Skeletal muscle tissue (tissue), 4 donors: ENCODE results near the gene PTPRG. TPM values are rescaled to one million over a fixed set of nuclear protein-coding genes. Genes with fewer than 3 reads are reported as not detected.

Source experiments
- H3K27ac ChIP-seq: one replicate; pipeline ENCODE4 v1.7.0; 2013; ENCODE audit warnings: mild to moderate bottlenecking, low read depth, low read length, inconsistent platforms
- H3K27me3 ChIP-seq, 3 donors: one replicate each; pipeline ENCODE4 v1.7.0; 2013; ENCODE audit warnings: low read length in 3 of 3; ENCODE audit not compliant: control insufficient read depth in 3 of 3, insufficient read depth in 3 of 3
- H3K36me3 ChIP-seq, 3 donors: one replicate each; pipeline ENCODE4 v1.7.0; 2013; ENCODE audit warnings: low read length in 3 of 3; ENCODE audit not compliant: control insufficient read depth in 3 of 3, insufficient read depth in 3 of 3
- H3K4me1 ChIP-seq, 3 donors: one replicate each; pipeline ENCODE4 v1.7.0; 2013; ENCODE audit warnings: low read length in 3 of 3, mild to moderate bottlenecking in 3 of 3; ENCODE audit not compliant: control insufficient read depth in 3 of 3, insufficient read depth in 3 of 3
- H3K4me3 ChIP-seq, 3 donors: one replicate each; pipeline ENCODE4 v1.7.0; 2013; ENCODE audit warnings: low read length in 3 of 3
- H3K9ac ChIP-seq, 3 donors: one replicate each; pipeline ENCODE4 v1.7.0; 2013; ENCODE audit warnings: low read length in 3 of 3, mild to moderate bottlenecking in 3 of 3, moderate library complexity in 2 of 3, low read depth in 1 of 3
- H3K9me3 ChIP-seq, 3 donors: one replicate each; pipeline ENCODE4 v1.7.0; 2013; ENCODE audit warnings: low read length in 3 of 3; ENCODE audit not compliant: control insufficient read depth in 3 of 3
- total RNA-seq: library from RNA; depleted of rRNA; stranded (reverse); fragments of >200 nt; gene quantifications from one replicate; pipeline ENCODE4 v1.2.3, GENCODE V29; 2014
- donor health status: Osteomylitis.

PTPRG gene
- total RNA-seq, 1 donor from 2014 or later = 48.5 TPM

DNA sequence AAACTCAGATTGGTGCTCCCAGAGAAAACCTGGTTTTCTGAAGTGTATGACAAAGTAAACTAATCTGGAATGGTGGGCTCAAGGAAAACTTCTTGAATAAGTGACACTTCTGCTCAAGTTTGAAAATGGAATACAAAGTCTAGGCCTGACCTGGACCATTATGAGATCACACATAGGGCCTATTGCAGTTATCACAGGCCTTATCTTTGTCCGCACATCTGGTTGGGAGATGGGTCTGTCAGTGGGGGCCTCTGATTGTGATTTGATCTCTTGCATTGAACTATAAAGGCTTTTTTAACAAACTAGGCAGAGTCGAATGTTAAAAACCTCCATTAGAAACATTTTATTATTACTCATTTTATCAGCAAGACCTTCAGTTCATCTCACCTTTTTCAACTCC lies 405.6 kb downstream of the PTPRG start:
- Histone ChIP-seq H3K9me3 (no peaks in the 10 kb centered on the region), H3K36me3 (no peaks in the 10 kb centered on the region), H3K4me1 (peaks cover 0 to 3% (median 0%) of the 10 kb centered on the region in 3 donors), H3K27ac (no peak overlapping the region), H3K9ac (no peak overlapping the region), H3K27me3 (no peaks in the 10 kb centered on the region), H3K4me3 (no peak overlapping the region)

DNA sequence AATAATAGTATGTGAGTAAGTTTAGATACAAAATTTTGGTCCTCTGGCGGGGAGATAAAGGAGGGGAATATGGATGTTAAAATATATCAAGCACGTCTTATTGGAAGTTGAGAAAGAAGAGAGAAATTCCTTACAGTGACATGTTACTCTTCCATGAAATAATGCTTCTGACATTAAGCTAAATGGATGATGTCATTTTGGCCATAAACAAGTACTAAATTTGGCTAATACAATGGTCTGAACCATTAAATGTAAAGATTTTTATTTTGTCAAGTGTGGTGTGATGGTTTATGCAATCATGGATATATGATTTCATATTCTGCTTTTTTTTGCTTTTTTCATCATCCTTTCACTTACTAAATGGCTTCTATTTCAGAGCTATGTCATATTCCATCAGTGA lies 406.6 kb downstream of the PTPRG start:
- Histone ChIP-seq H3K27me3 (no peaks in the 10 kb centered on the region), H3K4me3 (no peak overlapping the region), H3K9me3 (no peaks in the 10 kb centered on the region), H3K9ac (no peak overlapping the region), H3K36me3 (no peaks in the 10 kb centered on the region), H3K4me1 (peaks cover 0 to 3% (median 0%) of the 10 kb centered on the region in 3 donors), H3K27ac (no peak overlapping the region)

DNA sequence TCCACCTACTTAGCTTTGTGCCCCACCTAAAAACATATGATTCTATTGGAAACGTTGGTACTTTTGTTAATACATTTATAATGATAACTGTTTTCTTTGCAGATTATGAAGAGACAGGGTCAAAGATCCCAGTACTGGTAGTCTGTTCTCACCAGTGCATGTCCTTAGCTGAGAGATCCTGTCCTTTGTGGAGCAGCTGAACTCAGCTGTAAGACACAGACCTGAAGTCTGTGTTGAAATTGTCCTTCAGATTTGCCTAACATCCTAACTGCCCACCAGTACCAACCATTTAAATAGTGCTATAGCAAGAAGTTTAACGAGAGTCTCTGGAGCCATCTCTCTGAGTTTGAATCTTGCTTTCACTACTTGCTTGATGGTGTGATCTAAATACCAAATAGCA lies 413.3 kb downstream of the PTPRG start:
- Histone ChIP-seq H3K4me1 (peaks cover 0 to 2% (median 0%) of the 10 kb centered on the region in 3 donors), H3K27ac (no peak overlapping the region), H3K4me3 (no peak overlapping the region)

DNA sequence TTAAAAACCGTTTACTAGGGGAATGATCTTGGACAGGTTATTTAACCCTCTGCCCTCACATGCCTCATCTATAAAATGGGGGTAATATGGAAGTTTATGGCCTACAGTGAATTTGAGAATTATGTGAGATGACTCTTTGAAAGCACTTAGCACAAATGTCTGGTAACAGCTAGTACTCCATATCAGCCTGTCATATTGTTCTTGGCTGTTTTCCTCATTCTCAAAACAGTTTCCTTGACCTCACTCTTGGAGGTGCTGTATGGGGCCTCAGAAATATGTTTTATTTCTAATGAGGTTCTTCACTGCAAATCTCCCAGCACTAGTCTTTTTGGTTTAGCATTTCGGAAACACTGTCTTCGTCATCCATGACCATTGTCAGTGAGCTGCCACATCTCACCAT lies 413.8 kb downstream of the PTPRG start:
- Histone ChIP-seq H3K9ac (no peak overlapping the region), H3K4me1 (peaks cover 0 to 6% (median 0%) of the 10 kb centered on the region in 3 donors), H3K27me3 (no peaks in the 10 kb centered on the region), H3K9me3 (no peaks in the 10 kb centered on the region), H3K36me3 (no peaks in the 10 kb centered on the region), H3K27ac (no peak overlapping the region), H3K4me3 (no peak overlapping the region)

More for the DNA sequence above, 413.3 kb downstream of the PTPRG start:
- Histone ChIP-seq H3K27me3 (no peaks in the 10 kb centered on the region), H3K9me3 (no peaks in the 10 kb centered on the region), H3K9ac (no peak overlapping the region), H3K36me3 (no peaks in the 10 kb centered on the region)

DNA sequence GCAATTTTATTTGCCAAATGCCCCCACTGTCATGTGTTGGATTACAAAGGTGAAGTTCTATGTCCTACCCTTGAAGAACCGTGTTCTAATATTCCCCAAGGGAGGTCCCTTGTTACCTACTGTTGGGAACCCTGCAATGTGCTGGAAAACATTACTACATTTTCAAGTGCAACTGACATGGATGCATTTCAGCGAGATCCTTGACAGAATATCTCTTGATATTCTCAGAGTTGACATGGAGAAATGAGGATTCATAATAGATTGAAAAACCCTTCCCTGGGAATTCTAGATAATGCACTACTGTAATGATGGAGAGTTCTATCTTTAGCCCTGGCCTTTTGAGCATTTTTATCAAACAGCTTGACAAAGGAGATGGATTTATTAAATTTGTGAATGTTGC lies 414.6 kb downstream of the PTPRG start:
- no peaks in the 10 kb centered on the region for H3K36me3 ChIP-seq
- H3K9me3 ChIP-seq = no peaks in the 10 kb centered on the region
- no peak overlapping the region for H3K27ac ChIP-seq
- H3K9ac ChIP-seq = no peak overlapping the region
- peaks cover 0 to 6% (median 0%) of the 10 kb centered on the region in 3 donors for H3K4me1 ChIP-seq
- H3K27me3 ChIP-seq = no peaks in the 10 kb centered on the region
- no peak overlapping the region for H3K4me3 ChIP-seq

DNA sequence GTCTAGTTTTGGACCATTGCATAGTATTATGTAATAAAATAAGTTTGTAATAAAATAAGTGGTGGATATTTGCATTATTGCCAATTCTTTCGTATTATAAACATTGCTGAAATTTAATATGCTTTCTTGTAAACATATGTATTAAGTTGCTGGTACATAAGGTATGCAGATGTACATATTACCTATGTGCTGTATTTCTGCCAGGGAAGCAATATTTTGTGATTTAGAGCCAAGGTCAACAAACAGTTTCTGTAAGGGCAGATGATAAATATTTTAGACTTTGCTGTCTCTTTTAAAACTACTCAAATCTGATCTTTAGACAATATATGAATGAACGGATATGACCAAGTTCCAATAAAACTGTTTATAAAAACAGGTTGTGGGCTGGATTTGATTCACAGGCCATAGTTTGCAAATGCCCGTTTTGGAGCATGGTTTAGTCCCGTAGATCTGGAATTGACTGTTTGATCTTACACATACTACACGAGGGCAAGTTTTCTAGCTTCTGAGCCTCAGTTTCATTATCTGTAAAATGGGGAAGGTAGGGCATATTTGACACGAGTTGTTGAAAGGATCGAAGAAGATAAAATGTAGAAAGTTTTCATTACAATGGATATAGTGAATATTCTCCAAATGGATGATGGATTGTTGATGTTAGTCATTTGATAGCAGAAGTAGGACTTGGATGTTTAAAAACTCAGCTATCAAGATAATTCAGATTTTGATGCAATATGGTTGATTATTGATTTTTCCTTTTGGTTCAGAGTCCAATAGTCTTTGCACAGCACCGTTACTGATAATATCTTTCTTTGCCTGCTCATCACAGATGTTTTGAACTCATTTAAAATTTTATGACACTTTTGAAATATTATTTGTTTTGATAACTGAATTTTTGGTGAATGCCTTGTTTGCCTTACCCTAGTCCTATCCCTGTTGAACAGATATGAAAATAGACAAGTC lies 417.4 kb downstream of the PTPRG start:
- Histone ChIP-seq H3K4me1 (peaks cover 0 to 6% (median 0%) of the 10 kb centered on the region in 3 donors), H3K9ac (no peak overlapping the region), H3K27me3 (no peaks in the 10 kb centered on the region), H3K27ac (no peak overlapping the region), H3K9me3 (no peaks in the 10 kb centered on the region), H3K4me3 (no peak overlapping the region), H3K36me3 (no peaks in the 10 kb centered on the region)

DNA sequence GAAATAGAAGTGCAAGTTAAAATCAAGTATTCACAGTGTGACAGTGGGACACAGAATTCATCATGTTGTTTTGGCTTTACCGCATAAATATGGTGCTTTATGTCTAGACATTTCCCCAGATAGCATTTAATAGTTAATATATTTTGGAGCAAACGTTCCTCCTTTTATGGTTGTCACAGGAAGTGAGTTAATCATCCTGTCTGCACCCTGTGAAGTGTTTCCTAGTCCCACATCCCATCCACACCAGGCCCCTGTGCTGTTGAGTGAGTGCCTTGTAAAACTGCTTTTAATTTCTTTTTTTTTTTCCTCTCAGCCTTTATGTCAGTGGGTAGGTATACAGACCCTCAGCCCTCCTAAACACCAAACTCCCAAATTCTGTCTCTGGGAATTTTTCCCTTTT lies 418.3 kb downstream of the PTPRG start:
- no peaks in the 10 kb centered on the region for H3K36me3 ChIP-seq
- no peaks in the 10 kb centered on the region for H3K27me3 ChIP-seq
- H3K4me3 ChIP-seq = no peak overlapping the region
- no peaks in the 10 kb centered on the region for H3K9me3 ChIP-seq
- no peak overlapping the region for H3K27ac ChIP-seq
- no peak overlapping the region for H3K9ac ChIP-seq
- H3K4me1 ChIP-seq = peaks cover 0 to 6% (median 0%) of the 10 kb centered on the region in 3 donors

DNA sequence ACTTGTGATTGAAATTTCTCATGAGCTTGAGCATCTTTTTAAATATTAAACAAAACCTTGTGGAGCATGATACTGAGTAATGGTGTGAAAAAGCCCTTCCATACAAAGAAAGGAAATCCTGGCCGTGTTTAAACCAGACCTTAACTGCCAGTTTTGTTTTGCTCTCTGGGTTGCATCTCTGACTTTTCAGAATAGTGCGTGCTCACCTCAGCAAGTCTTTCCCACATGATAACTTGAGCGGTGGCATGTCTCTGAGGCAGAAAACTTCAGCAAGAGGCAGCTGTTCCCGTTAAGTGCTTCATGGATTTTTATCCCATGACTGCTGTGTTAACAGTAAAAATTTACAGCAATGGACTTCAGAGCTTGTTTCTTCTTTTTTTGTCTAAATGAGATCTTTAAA lies 418.7 kb downstream of the PTPRG start:
- H3K4me1 ChIP-seq = peaks cover 0 to 6% (median 2%) of the 10 kb centered on the region in 3 donors
- H3K9ac ChIP-seq = no peak overlapping the region
- no peaks in the 10 kb centered on the region for H3K9me3 ChIP-seq
- H3K36me3 ChIP-seq = no peaks in the 10 kb centered on the region
- H3K27me3 ChIP-seq = no peaks in the 10 kb centered on the region
- H3K27ac ChIP-seq = no peak overlapping the region
- no peak overlapping the region for H3K4me3 ChIP-seq

DNA sequence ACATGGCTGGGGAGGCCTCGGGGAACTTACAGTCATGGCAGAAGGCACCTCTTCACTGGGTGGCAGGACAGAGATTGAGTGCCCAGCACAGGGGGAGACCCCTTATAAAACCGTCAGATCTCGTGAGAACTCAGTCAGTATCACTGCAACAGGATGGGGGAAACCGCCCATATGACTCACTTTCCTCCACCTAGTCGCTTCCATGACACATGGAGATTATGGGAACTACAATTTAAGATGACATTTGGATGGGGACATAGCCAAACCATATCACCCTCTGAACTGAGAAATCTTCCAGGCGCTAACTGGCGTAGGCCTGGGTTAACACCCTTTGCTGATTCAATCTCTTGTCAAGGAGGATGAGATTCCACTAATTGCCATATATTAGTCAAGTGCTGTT lies 419.7 kb downstream of the PTPRG start:
- no peaks in the 10 kb centered on the region for H3K27me3 ChIP-seq
- H3K36me3 ChIP-seq = no peaks in the 10 kb centered on the region
- H3K9me3 ChIP-seq = no peaks in the 10 kb centered on the region
- H3K27ac ChIP-seq = no peak overlapping the region
- H3K4me1 ChIP-seq = peaks cover 0 to 6% (median 4%) of the 10 kb centered on the region in 3 donors
- H3K4me3 ChIP-seq = no peak overlapping the region
- no peak overlapping the region for H3K9ac ChIP-seq

DNA sequence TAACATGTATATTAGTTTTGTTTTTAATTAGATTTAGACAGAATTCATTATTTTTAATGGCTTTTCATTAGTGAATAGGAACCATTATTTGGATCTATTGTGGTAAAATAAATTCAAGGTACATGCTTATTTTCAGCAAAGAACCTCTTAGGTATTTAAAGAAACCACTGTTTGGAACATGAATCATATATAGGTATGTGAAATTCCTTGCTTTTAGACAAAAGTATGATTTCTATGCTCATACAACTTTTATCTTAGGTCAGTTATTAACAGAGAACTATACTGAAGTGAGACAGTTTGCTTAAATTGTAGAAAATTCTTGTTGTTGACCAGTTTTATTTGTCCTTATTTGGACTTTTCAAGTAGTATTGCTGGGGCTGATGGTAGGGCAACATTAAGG lies 422.1 kb downstream of the PTPRG start:
- H3K4me1 ChIP-seq = peaks cover 0 to 6% (median 4%) of the 10 kb centered on the region in 3 donors
- H3K9me3 ChIP-seq = no peaks in the 10 kb centered on the region
- no peaks in the 10 kb centered on the region for H3K36me3 ChIP-seq
- no peak overlapping the region for H3K4me3 ChIP-seq
- no peak overlapping the region for H3K27ac ChIP-seq
- no peaks in the 10 kb centered on the region for H3K27me3 ChIP-seq
- no peak overlapping the region for H3K9ac ChIP-seq
